Colonic mucosa (tissue), 4 donors: Measurements from ENCODE around the gene MSI2. TPM values are rescaled to one million over a fixed set of nuclear protein-coding genes. Genes with fewer than 3 reads are reported as not detected.

Experiments used
- DNase-seq: peaks from one replicate; pipeline ENCODE4 v3.0.0-alpha.2; 2020
- H3K27ac ChIP-seq: fragments of 200-600 bp; one replicate; pipeline ENCODE4 v1.8.0; 2021
- H3K27me3 ChIP-seq: fragments of 200-600 bp; one replicate; pipeline ENCODE4 v1.8.0; 2021
- H3K36me3 ChIP-seq: fragments of 200-600 bp; one replicate; pipeline ENCODE4 v1.8.0; 2021
- H3K4me1 ChIP-seq: fragments of 200-600 bp; one replicate; pipeline ENCODE4 v1.8.0; 2021; ENCODE audit warnings: mild to moderate bottlenecking
- H3K4me3 ChIP-seq: fragments of 200-600 bp; one replicate; pipeline ENCODE4 v1.8.0; 2021
- H3K9ac ChIP-seq, 2 donors: one replicate each; pipeline ENCODE4 v1.7.0; 2013; ENCODE audit warnings: control low read depth in 2 of 2, low read depth in 2 of 2, low read length in 2 of 2
- H3K9me3 ChIP-seq: fragments of 200-600 bp; one replicate; pipeline ENCODE4 v1.8.0; 2021
- CTCF ChIP-seq: fragments of 200-600 bp; IDR thresholded peaks from one replicate; pipeline ENCODE4 v1.8.0; 2022; ENCODE audit warnings: antibody characterized with exemption, mild to moderate bottlenecking
- intact Hi-C: fragments of 100-400 bp; cut with DNase I; formaldehyde crosslinking; loops from one replicate; pipeline ENCODE4 v1.14.1; 2022
- total RNA-seq, 2 donors: library from RNA; stranded (reverse); fragmentation: NEBNext Ultra II Directional in 1 of 2; extraction: Animal tissue kit (Norgen Biotek cat#: 25700) in 1 of 2; gene quantifications; one replicate each; pipeline ENCODE4 v1.2.1, GENCODE V29; 2021
- donor health status: healthy.
- donor health status: DM: no; HTN: no; CAD: no.
- donor health status: DM: no; HTN: no; CAD: no.

The MSI2 gene
- total RNA-seq, 2 donors from 2014 or later = 61.6 to 75.4 TPM

DNA sequence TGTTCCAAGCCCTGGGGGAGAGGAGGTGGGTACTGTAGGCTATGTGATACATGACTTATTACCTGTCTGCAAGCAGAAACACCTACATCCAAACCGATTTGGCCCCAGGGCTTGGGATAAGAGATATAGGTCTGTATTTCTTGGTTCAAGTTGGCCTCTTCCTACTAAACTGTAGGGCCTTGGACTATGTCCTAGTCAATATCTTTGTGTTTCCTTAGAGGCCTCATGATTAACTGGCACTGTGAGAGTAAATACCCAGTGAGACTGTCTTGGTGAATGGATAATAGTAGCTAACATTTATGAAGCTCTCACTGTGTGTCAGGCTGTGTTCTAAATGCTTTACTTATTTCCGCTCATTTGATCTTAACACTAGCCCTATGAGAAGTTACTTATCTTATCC is 70.0 kb downstream of the MSI2 start:
- no peaks in the 10 kb centered on the region for H3K4me1 ChIP-seq
- no peak for TF ChIP-seq CTCF
- no peaks in the 10 kb centered on the region for H3K9me3 ChIP-seq
- H3K36me3 ChIP-seq = no peaks in the 10 kb centered on the region
- no peak overlapping the region for H3K4me3 ChIP-seq
- no peaks in the 10 kb centered on the region for H3K27me3 ChIP-seq
- DNase-seq = no peak
- no peak overlapping the region for H3K27ac ChIP-seq
- intact Hi-C loops = no loop called here
- no peak overlapping the region for H3K9ac ChIP-seq

- no peak for TF ChIP-seq CTCF
- H3K27ac ChIP-seq = no peak overlapping the region
- no peak overlapping the region for H3K9ac ChIP-seq
- H3K9me3 ChIP-seq = no peaks in the 10 kb centered on the region
- no peaks in the 10 kb centered on the region for H3K27me3 ChIP-seq
- no peaks in the 10 kb centered on the region for H3K36me3 ChIP-seq
- DNase-seq = no peak
- H3K4me3 ChIP-seq = no peak overlapping the region
- H3K4me1 ChIP-seq = no peaks in the 10 kb centered on the region
- intact Hi-C loops = no loop called here
Measured at GRCh38 chr17:57326764-57327163, 70.4 kb downstream of the MSI2 start.

DNA sequence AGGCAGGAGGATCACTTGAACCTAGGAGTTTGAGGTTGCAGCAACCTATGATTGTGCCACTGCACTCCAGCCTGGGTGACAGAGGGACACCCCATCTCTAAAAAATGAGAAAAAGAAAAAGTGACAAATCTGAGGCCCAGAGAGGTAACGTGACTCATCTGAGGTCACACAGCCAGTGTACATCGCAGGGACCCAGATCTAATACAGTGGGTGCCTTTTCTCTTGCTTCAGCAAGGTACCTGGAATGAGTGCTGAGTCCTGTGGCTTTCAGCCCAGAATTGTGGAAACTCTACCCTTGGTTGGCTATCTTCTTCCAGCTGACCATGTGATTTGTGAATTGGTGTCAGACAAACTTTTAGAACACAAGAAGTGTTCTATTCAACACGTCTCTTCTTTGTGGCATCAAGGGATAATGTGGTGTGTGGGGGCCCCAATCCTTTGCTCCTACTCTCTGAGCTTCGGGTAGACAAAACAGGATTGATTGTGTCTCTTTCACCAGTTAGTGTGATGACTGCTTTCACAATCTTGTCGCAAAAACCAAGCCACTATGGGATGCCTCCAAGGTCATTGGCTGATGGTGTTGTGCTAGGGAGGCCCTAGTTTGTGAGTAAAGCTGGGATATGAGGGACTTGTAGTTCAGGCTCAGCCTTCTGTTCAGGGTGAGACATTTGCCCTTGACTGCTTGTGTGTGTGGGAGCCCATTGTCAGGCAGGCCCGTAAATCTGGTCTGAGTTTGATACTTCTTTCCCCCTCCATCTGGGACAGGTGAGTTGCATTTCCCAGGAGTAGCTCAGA is 71.0 kb downstream of the MSI2 start:
- no peaks in the 10 kb centered on the region for H3K4me1 ChIP-seq
- H3K36me3 ChIP-seq = no peaks in the 10 kb centered on the region
- no peaks in the 10 kb centered on the region for H3K27me3 ChIP-seq
- H3K27ac ChIP-seq = no peak overlapping the region
- H3K4me3 ChIP-seq = no peak overlapping the region
- intact Hi-C loops = no loop called here
- no peak for TF ChIP-seq CTCF
- H3K9ac ChIP-seq = no peak overlapping the region
- no peak for DNase-seq
- H3K9me3 ChIP-seq = no peaks in the 10 kb centered on the region

DNA sequence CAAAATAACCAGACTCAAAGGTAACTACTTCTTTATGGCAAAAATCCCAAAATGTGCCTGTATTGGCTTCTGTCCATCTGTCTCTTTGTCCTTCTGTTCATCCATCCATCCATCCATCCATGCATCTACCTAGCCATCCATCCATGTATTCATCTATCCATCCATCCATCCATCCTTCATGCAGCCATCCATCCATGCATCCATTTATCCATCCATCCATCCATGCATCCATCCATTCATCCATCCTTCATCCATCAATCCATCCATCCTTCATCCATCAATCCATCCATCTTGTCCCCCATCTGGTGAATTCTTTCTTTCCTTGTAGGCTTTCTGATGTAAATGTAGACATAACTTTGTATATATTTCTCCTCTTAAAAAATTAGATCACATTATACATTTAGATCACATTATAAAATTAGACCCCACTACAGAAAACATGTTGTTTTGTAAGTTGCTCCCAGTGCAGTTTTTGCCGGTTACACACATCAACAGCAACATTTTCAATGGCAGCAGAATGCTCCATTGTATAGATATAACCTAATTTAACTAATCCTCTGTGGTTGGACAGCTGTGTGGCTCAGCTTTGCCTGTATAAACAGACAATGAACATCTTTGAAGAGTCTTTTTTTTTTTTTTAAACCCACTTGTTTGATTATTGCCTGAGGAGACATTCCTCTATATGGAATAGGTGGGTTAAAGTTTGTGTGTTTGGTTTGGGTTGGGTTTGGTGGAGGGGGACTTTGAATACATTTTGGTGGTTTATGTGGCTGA is 72.0 kb downstream of the MSI2 start:
- intact Hi-C loops = no loop called here
- DNase-seq = no peak
- no peak overlapping the region for H3K9ac ChIP-seq
- TF ChIP-seq CTCF = no peak
- no peaks in the 10 kb centered on the region for H3K9me3 ChIP-seq
- no peaks in the 10 kb centered on the region for H3K36me3 ChIP-seq
- no peak overlapping the region for H3K4me3 ChIP-seq
- no peaks in the 10 kb centered on the region for H3K4me1 ChIP-seq
- no peak overlapping the region for H3K27ac ChIP-seq
- no peaks in the 10 kb centered on the region for H3K27me3 ChIP-seq

DNA sequence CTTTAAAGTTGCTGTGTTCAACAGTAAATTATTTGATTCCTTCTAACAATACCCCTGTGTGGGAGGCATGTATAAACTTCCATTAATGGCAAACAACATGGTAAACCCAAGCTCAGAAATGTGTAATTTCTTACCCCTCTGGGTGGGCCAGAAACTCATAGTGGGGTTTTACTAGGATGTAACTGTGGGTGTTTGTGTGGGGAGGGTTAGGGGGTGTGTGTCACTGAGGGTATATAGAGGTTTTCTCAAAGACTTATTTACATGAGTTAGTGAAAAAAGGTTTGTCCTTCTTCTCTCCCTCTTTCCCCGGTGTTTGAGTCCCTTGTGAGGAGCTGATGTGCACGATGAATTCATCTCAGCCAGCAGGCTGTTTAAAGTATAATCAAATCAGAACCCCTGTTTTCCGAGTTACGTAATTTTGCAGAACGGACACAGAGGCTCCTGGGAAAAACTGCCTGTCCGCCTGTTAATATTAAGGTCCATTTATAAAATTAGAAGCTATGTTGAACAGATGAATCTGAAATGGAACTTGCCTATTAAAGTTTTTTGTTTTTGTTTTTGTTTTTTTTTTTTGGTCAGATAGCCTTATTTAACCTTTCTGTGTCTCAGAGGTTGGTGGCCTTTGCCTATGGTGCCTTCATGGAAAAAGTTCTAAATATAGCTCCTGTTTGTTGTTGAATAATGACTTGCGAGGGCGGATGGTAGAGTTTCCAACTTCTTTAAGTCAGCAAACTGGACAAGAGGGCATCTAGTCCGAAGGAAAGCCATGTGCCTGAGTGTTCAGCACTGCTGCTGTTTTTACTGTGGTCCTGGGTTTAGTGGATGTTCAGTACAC is 73.3 kb downstream of the MSI2 start:
- intact Hi-C loops = no loop called here
- H3K36me3 ChIP-seq = no peaks in the 10 kb centered on the region
- no peaks in the 10 kb centered on the region for H3K4me1 ChIP-seq
- no peaks in the 10 kb centered on the region for H3K9me3 ChIP-seq
- no peak for TF ChIP-seq CTCF
- no peaks in the 10 kb centered on the region for H3K27me3 ChIP-seq
- H3K27ac ChIP-seq = no peak overlapping the region
- no peak overlapping the region for H3K9ac ChIP-seq
- H3K4me3 ChIP-seq = no peak overlapping the region
- DNase-seq = no peak
